HG02970 (cell line): ENCODE results near the gene TAAR1.
"Not testable (repeated sequence)": the region's sequence is repeated elsewhere in the genome, so short reads cannot be mapped to it uniquely, and the experiment has no call there.

Experiments
- ATAC-seq: cut with Tn5 transposase; IDR thresholded peaks from one replicate; pipeline ENCODE4 v1.9.1; 2021; ENCODE audit warnings: mild to moderate bottlenecking, moderate library complexity, moderate number of reproducible peaks; ENCODE audit not compliant: unreplicated experiment, low FRiP score

TAAR1 gene

GRCh38 chr6:132600900-132601299 is 58.1 kb downstream of the TAAR1 start:
- ATAC-seq, result not testable (repeated sequence)

GRCh38 chr6:132598473-132598872 is 60.5 kb downstream of the TAAR1 start:
- ATAC-seq, result no peak

- no peak for ATAC-seq
Observed at GRCh38 chr6:132596201-132596600, 62.8 kb downstream of the TAAR1 start.
